Stomach (tissue), 9 donors: Measurements from ENCODE around the gene GPATCH1. TPM values are rescaled to one million over a fixed set of nuclear protein-coding genes. Genes with fewer than 3 reads are reported as not detected.
"Not testable (repeated sequence)": the region's sequence is repeated elsewhere in the genome, so short reads cannot be mapped to it uniquely, and the experiment has no call there.

Experiments
- DNase-seq, 2 donors: peaks; one replicate each; pipeline versions ENCODE4 v3.0.0 to v3.0.0-alpha.2; 2013 to 2019
- H3K27ac ChIP-seq, 5 donors: fragments of 200-600 bp in 4 of 5; sonication (generic) in 4 of 5; one replicate each; pipeline ENCODE4 v1.5.1; 2013 to 2019; ENCODE audit warnings: mild to moderate bottlenecking in 1 of 5, moderate library complexity in 1 of 5
- H3K27me3 ChIP-seq, 3 donors: fragments of 200-600 bp; sonication (generic); one replicate each; pipeline ENCODE4 v1.5.1; 2017 to 2019; ENCODE audit warnings: mixed run types in 1 of 3
- H3K36me3 ChIP-seq, 4 donors: fragments of 200-600 bp; sonication (generic); 1 replicate in 3 of 4; 2 replicates in 1 of 4; pipeline ENCODE4 v1.5.1; 2016 to 2019
- H3K4me1 ChIP-seq, 4 donors: fragments of 200-600 bp; sonication (generic); one replicate each; pipeline ENCODE4 v1.5.1; 2016 to 2019
- H3K4me3 ChIP-seq, 4 donors: fragments of 200-600 bp; sonication (generic) in 3 of 4; one replicate each; pipeline ENCODE4 v1.5.1; 2016 to 2019; ENCODE audit warnings: mild to moderate bottlenecking in 1 of 4
- H3K9me3 ChIP-seq, 4 donors: fragments of 200-600 bp; sonication (generic); one replicate each; pipeline ENCODE4 v1.5.1; 2016 to 2019
- EP300 ChIP-seq: sonication (generic); formaldehyde crosslinking; IDR thresholded peaks from one replicate; pipeline ENCODE4 v1.6.1; 2017; ENCODE audit warnings: antibody characterized with exemption
- POLR2A ChIP-seq, 4 donors: fragments of 450-650 bp; IDR thresholded peaks; one replicate each; pipeline ENCODE4 v1.6.1; 2016; ENCODE audit warnings: antibody characterized with exemption in 4 of 4, control low read depth in 2 of 4, mild to moderate bottlenecking in 1 of 4, moderate library complexity in 1 of 4
- POLR2AphosphoS5 ChIP-seq, 3 donors: sonication (generic); formaldehyde crosslinking; IDR thresholded peaks; one replicate each; pipeline ENCODE4 v1.6.1; 2016; ENCODE audit warnings: antibody characterized with exemption in 3 of 3
- WGBS, 5 donors: extraction: QIAGEN DNeasy Blood & Tissue Kit in 3 of 5; methylation state at CpG; one replicate each; pipeline versions ENCODE4 v1.1.5 to v1.1.7; 2013 to 2018; 5-methylcytosine and 5-hydroxymethylcytosine counted together
- intact Hi-C: fragments of 100-400 bp; cut with DNase I; formaldehyde crosslinking; loops from one replicate; pipeline ENCODE4 v1.15.1; 2023; ENCODE audit warnings: low total_unique reads
- polyA plus RNA-seq, 3 donors: library from polyadenylated mRNA; stranded (reverse); fragments of 200-250 nt; gene quantifications; one replicate each; pipeline ENCODE4 v1.2.3, GENCODE V29; 2013
- total RNA-seq, 5 donors: library from RNA; depleted of rRNA; stranded (reverse); fragments of >200 nt; gene quantifications; one replicate each; pipeline versions ENCODE4 v1.1.0 to v1.2.3, GENCODE V29; 2014 to 2016
- TF ChIP-seq, protein P1 (sequence below), 7 experiments: fragments of 450-650 bp in 4 of 7; fragments of 200-600 bp in 3 of 7; sonication (generic) in 3 of 7; IDR thresholded peaks; one replicate each; pipeline ENCODE4 v1.5.1; 2016 to 2019; ENCODE audit warnings: antibody characterized with exemption in 7 of 7, control low read depth in 2 of 7, mild to moderate bottlenecking in 1 of 7
- donor health status: healthy with polysubstance abuse.
- donor health status: Bipolar disorder and iron deficiency.
- donor health status: healthy.

Gene GPATCH1
- total and polyA plus RNA-seq, 8 donors, result 1.2 to 31.5 (median 5.6) TPM

DNA sequence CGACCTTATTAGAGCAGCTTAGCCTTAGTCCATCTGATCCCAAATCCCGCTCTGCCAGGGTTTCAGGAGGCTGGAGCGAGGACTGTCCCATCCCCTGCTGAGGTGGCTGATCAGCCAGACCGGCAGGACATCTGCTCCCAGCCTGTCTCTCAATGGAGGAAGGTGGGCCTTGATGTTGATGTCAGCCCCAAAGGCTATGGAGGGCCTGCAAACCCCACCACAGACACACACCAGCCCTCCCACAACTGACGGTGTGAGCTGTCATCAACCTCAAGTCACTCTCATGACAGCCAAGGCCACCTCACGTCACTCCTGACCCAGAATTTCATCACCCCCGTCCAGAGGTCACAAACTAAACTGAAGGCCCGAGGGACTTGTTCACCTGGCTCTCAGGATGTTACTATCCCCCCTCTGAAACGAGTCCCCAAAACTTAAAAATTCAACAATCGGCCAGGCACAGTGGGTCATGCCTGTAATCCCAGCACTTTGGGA is 41.8 kb upstream of the GPATCH1 start:
- TF ChIP-seq POLR2A (IDR thresholded peaks at IDR 0.05), result no peak
- H3K4me1 ChIP-seq, result peaks cover 0 to 45% (median 25%) of the 10 kb centered on the region in 4 donors
- no peak overlapping the region for H3K4me3 ChIP-seq
- H3K9me3 ChIP-seq, result no peaks in the 10 kb centered on the region
- intact Hi-C loops, result no loop called here
- H3K36me3 ChIP-seq, result peaks cover 0 to 20% (median 12%) of the 10 kb centered on the region in 4 donors
- WGBS, 5 donors, result 80 to 87% (median 84%) methylated on average over 9 to 10 of the region's 10 CpGs
- DNase-seq, result no peak
- no peaks in the 10 kb centered on the region for H3K27me3 ChIP-seq
- H3K27ac ChIP-seq, result peak overlapping the region in 1 of 5 donors; percentile 4

DNA sequence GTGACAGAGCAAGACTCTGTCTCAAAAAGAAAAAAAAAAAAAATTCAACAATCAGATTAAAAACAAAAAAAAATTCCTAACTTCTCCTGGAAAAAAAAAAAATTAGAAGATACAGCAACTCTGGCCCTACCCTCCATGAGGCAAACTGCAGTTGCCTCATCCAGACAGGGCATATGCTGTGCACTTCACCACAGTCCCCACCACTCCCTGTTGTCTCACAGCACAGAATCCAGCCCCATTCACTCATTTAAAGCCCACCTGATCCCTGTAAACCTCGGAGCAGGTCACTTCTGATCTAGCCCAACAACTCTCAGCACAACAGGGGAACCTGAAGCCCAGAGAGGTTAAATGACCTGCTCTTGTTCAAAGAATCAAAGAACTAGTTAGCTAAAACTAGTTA is 41.2 kb upstream of the GPATCH1 start:
- Histone ChIP-seq H3K4me1 (peaks cover 0 to 45% (median 25%) of the 10 kb centered on the region in 4 donors), H3K27ac (peak overlapping the region in 1 of 5 donors; percentile 7), H3K27me3 (no peaks in the 10 kb centered on the region), H3K9me3 (no peaks in the 10 kb centered on the region), H3K36me3 (peaks cover 0 to 20% (median 12%) of the 10 kb centered on the region in 4 donors), H3K4me3 (no peak overlapping the region)
- DNase-seq, result no peak
- 86 to 100% (median 91%) methylated on average over 1 of the region's 1 CpG for WGBS, 5 donors
- TF ChIP-seq POLR2A (IDR thresholded peaks at IDR 0.05), result no peak
- no peak for TF ChIP-seq EP300
- TF ChIP-seq, protein P1, sequence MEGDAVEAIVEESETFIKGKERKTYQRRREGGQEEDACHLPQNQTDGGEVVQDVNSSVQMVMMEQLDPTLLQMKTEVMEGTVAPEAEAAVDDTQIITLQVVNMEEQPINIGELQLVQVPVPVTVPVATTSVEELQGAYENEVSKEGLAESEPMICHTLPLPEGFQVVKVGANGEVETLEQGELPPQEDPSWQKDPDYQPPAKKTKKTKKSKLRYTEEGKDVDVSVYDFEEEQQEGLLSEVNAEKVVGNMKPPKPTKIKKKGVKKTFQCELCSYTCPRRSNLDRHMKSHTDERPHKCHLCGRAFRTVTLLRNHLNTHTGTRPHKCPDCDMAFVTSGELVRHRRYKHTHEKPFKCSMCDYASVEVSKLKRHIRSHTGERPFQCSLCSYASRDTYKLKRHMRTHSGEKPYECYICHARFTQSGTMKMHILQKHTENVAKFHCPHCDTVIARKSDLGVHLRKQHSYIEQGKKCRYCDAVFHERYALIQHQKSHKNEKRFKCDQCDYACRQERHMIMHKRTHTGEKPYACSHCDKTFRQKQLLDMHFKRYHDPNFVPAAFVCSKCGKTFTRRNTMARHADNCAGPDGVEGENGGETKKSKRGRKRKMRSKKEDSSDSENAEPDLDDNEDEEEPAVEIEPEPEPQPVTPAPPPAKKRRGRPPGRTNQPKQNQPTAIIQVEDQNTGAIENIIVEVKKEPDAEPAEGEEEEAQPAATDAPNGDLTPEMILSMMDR (IDR thresholded peaks at IDR 0.05), result no peak
- TF ChIP-seq POLR2AphosphoS5 (IDR thresholded peaks at IDR 0.05), result no peak
- intact Hi-C loops, result no loop called here

DNA sequence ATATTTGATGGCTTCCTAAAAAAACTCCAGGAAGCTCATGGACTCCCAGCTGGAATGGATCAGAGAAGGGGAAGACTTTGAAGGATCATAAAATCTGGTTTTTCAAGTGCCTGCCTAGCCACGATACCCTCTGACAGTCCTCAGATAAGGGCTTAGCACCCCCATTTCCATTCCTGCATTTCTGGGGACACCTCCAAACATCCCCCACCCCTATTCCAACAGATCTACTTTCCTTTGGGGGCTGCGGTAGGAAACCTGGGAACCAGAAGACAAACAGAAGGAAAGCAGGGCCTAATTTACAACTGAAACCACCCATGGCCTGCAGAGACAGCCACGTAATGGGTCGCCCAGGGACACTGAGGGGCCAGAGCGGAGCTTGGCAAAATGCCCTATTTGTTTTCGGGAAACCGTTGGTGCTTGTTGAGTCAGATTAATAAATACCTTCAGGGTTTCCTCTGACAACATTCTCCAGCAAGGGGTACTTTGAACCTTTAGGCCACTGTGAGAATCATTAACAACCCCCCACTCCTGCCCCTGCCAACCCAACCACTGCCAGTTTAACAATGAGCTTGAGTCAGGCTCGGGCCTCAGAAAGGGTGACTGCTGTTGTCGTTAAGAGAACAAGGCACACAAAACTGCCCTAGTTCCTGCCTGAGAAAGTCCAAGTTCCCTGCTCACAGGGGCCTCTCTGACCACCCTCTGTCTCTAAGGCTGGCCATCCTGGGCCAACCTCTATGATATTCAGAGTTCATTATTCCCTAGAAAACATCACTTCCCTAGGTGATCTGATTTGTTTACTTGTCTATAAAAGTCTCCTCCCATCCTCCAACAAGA is 39.8 kb upstream of the GPATCH1 start:
- Histone ChIP-seq H3K9me3 (no peaks in the 10 kb centered on the region), H3K27ac (peak overlapping the region; percentile 54 to 82 (median 78)), H3K27me3 (no peaks in the 10 kb centered on the region), H3K36me3 (peaks cover 0 to 20% (median 12%) of the 10 kb centered on the region in 4 donors), H3K4me1 (peaks cover 0 to 38% (median 23%) of the 10 kb centered on the region in 4 donors), H3K4me3 (no peak overlapping the region)
- DNase-seq, result peak; percentile 50 to 93
- WGBS, 5 donors, result 29 to 34% (median 32%) methylated on average over 9 of the region's 9 CpGs
- intact Hi-C loops, result no loop called here
- TF ChIP-seq, protein P1 (IDR thresholded peaks at IDR 0.05), result no peak
- TF ChIP-seq POLR2AphosphoS5 (IDR thresholded peaks at IDR 0.05), result peak in 2 of 3 donors; percentile 8
- no peak for TF ChIP-seq EP300
- no peak for TF ChIP-seq POLR2A (IDR thresholded peaks at IDR 0.05)

DNA sequence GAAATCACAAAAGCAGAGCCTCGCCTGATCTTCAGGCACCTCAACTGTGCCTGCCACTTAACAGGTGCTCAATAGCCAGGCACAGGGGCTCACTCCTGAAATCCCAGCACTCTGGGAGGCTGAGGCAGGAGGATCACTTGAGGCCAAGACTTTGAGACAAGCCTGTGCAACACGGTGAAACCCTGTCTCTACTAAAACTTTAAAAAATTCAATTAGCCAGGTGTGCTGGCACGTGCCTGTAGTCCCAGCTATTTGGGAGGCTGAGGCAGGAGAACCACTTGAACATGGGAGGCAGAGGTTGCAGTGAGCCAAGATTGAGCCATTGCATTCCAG is 39.2 kb upstream of the GPATCH1 start:
- DNase-seq, H3K4me3 ChIP-seq, H3K9me3 ChIP-seq, intact Hi-C loops, H3K27me3 ChIP-seq: not testable (repeated sequence)
- H3K4me1 ChIP-seq, result peaks cover 0 to 39% (median 23%) of the 10 kb centered on the region in 4 donors
- H3K27ac ChIP-seq, result peak overlapping the region; percentile 54 to 82 (median 78)
- H3K36me3 ChIP-seq, result peaks cover 0 to 20% (median 12%) of the 10 kb centered on the region in 4 donors
- WGBS, 5 donors, result 42 to 69% (median 62%) methylated on average over 3 of the region's 3 CpGs

DNA sequence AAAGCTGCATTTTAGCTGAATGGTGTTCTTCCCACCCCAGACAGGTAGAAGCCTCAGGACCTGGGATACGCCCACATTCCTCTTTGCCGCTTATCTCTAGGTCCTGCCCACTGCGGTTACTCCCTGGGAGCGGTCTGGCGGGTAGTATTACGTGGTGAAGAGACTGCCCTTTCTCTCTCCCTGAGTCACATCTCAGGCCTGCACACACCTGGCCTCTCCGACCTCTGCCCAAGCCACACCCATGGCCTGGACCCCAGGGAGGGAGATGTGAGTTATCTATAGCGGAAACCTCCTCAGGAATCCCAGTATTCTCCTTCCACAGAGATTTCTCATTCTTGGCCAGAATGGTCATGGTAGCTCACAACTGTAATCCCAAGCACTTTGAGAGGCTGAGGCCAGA is 33.6 kb upstream of the GPATCH1 start:
- 26 to 70% (median 40%) methylated on average over 8 of the region's 8 CpGs for WGBS, 5 donors
- H3K27ac ChIP-seq, result peak overlapping the region; percentile 58 to 85 (median 80)

More for the DNA sequence above, 33.6 kb upstream of the GPATCH1 start:
- TF ChIP-seq EP300, result no peak
- TF ChIP-seq POLR2AphosphoS5 (IDR thresholded peaks at IDR 0.05), result peak in 2 of 3 donors; percentile 79 to 86
- TF ChIP-seq, protein P1 (IDR thresholded peaks at IDR 0.05), result no peak
- peak; percentile 83 to 95 for DNase-seq
- H3K4me3 ChIP-seq, result no peak overlapping the region
- H3K9me3 ChIP-seq, result no peaks in the 10 kb centered on the region
- intact Hi-C loops, result no loop called here
- peaks cover 22 to 47% (median 29%) of the 10 kb centered on the region in 4 donors for H3K4me1 ChIP-seq
- no peaks in the 10 kb centered on the region for H3K27me3 ChIP-seq
- H3K36me3 ChIP-seq, result peaks cover 0 to 14% (median 12%) of the 10 kb centered on the region in 4 donors
